Endothelial cell (in vitro differentiated cells): ENCODE results near the gene ACACA. TPM values are rescaled to one million over a fixed set of nuclear protein-coding genes. Genes with fewer than 3 reads are reported as not detected.

Experiments
- DNase-seq: peaks from one replicate; pipeline ENCODE4 v3.0.0; 2021; ENCODE audit warnings: low spot score
- H3K27ac Mint-ChIP-seq: one replicate; pipeline ENCODE4 v1.8.0; 2021; ENCODE audit warnings: mixed read lengths, inconsistent platforms; ENCODE audit not compliant: unreplicated experiment
- H3K27me3 Mint-ChIP-seq: one replicate; pipeline ENCODE4 v1.8.0; 2021; ENCODE audit warnings: mild to moderate bottlenecking, moderate library complexity, mixed read lengths, inconsistent platforms; ENCODE audit not compliant: unreplicated experiment
- H3K36me3 Mint-ChIP-seq: one replicate; pipeline ENCODE4 v1.8.0; 2021; ENCODE audit warnings: mild to moderate bottlenecking, low read depth, mixed read lengths, inconsistent platforms; ENCODE audit not compliant: unreplicated experiment
- H3K4me1 Mint-ChIP-seq: one replicate; pipeline ENCODE4 v1.8.0; 2021; ENCODE audit warnings: mild to moderate bottlenecking, mixed read lengths, inconsistent platforms; ENCODE audit not compliant: unreplicated experiment
- H3K4me3 Mint-ChIP-seq: one replicate; pipeline ENCODE4 v1.8.0; 2021; ENCODE audit warnings: mild to moderate bottlenecking, mixed read lengths, inconsistent platforms; ENCODE audit not compliant: unreplicated experiment
- H3K9me3 Mint-ChIP-seq: one replicate; pipeline ENCODE4 v1.8.0; 2021; ENCODE audit warnings: mixed read lengths, inconsistent platforms; ENCODE audit not compliant: unreplicated experiment
- CTCF ChIP-seq: fragments of 200-600 bp; sonication (generic); IDR thresholded peaks from one replicate; pipeline ENCODE4 v1.5.0; 2021; ENCODE audit warnings: antibody characterized with exemption; ENCODE audit not compliant: unreplicated experiment
- total RNA-seq: library from RNA; stranded (reverse); fragmentation: NEBNext Ultra II Directional; extraction: Animal tissue kit (Norgen Biotek cat#: 25700); gene quantifications from one replicate; pipeline ENCODE4 v1.2.1, GENCODE V29; 2021; ENCODE audit not compliant: unreplicated experiment

Gene ACACA
- total RNA-seq, 1 donor from 2014 or later, result 91.5 TPM

- no peaks in the 10 kb centered on the region for H3K9me3 Mint-ChIP-seq
- no peaks in the 10 kb centered on the region for H3K27me3 Mint-ChIP-seq
- H3K4me1 Mint-ChIP-seq, result peaks cover 32% of the 10 kb centered on the region
- DNase-seq, result no peak
- peaks cover 28% of the 10 kb centered on the region for H3K36me3 Mint-ChIP-seq
- H3K27ac Mint-ChIP-seq, result no peak overlapping the region
- H3K4me3 Mint-ChIP-seq, result no peak overlapping the region
- TF ChIP-seq CTCF, result no peak
Observed at GRCh38 chr17:37083456-37083855, 323.2 kb downstream of the ACACA start.

GRCh38 chr17:37082985-37083384, 323.7 kb downstream of the ACACA start:
- peaks cover 26% of the 10 kb centered on the region for H3K36me3 Mint-ChIP-seq
- no peak for DNase-seq
- H3K27ac Mint-ChIP-seq, result no peak overlapping the region
- H3K27me3 Mint-ChIP-seq, result no peaks in the 10 kb centered on the region
- H3K4me1 Mint-ChIP-seq, result peaks cover 32% of the 10 kb centered on the region
- H3K9me3 Mint-ChIP-seq, result no peaks in the 10 kb centered on the region
- TF ChIP-seq CTCF, result no peak
- no peak overlapping the region for H3K4me3 Mint-ChIP-seq

GRCh38 chr17:37082311-37082860, 324.2 kb downstream of the ACACA start:
- Mint-ChIP-seq H3K27me3 (no peaks in the 10 kb centered on the region), H3K9me3 (no peaks in the 10 kb centered on the region), H3K36me3 (peaks cover 22% of the 10 kb centered on the region), H3K4me1 (peaks cover 32% of the 10 kb centered on the region), H3K27ac (no peak overlapping the region), H3K4me3 (peak overlapping the region; percentile 28)
- TF ChIP-seq CTCF, result no peak
- DNase-seq, result no peak

- Mint-ChIP-seq H3K4me1 (peaks cover 32% of the 10 kb centered on the region), H3K27ac (no peak overlapping the region)
Observed at GRCh38 chr17:37081287-37081686, 325.3 kb downstream of the ACACA start.

More at GRCh38 chr17:37081287-37081686, 325.3 kb downstream of the ACACA start:
- Mint-ChIP-seq H3K9me3 (no peaks in the 10 kb centered on the region), H3K36me3 (peaks cover 14% of the 10 kb centered on the region), H3K4me3 (no peak overlapping the region), H3K27me3 (no peaks in the 10 kb centered on the region)
- DNase-seq, result no peak
- TF ChIP-seq CTCF, result no peak
